ENCODE measurements around the gene MSX2.

GRCh38 chr5:174741352-174741751 is 17.0 kb downstream of the MSX2 start:
- TF ChIP-seq EZH2 (IDR thresholded peaks at IDR 0.05; ENCODE audit: borderline replicate concordance, low read depth, low read length, poor library complexity, severe bottlenecking), result no peak
- TF ChIP-seq CTCF (conservative IDR thresholded peaks at IDR 0.05; ENCODE audit: low read depth, low read length), result no peak

All from A673 (cell line).